ENCODE results near the gene NFIA.

DNA sequence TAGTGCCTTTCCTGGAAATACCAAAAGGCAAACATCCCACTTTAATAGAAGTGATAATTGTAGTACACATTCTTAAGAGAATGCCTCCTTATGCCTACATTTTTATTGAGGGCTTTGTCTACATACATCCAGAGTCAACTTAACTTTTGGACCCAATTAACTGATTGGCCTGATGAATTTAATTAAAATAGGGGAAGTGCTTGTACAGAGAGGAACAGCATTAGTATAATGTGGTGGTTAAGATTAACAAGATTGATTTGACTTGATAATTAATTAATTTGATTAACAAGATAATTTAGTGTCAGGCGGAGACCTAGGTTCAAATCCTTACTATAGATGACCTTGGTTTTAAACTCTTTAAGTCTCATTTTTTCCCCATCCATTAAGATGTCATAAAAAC lies 111.4 kb downstream of the NFIA start:
- TF ChIP-seq CTCF (conservative IDR thresholded peaks at IDR 0.05 in 1 of 2, IDR thresholded peaks at IDR 0.05 in 1 of 2; ENCODE audit: low read depth in 1 of 2, low read length in 2 of 2) (no peak), EZH2 (IDR thresholded peaks at IDR 0.05; ENCODE audit: low read length, missing control alignments) (no peak)

Data from fibroblast of lung (primary cell).